Astrocyte of the spinal cord (primary cell): ENCODE data around the gene PCIF1.
"Not testable (repeated sequence)": the region's sequence is repeated elsewhere in the genome, so short reads cannot be mapped to it uniquely, and the experiment has no call there.

Source experiments
- DNase-seq: peaks from one replicate; pipeline ENCODE4 v3.0.0; 2011; ENCODE audit warnings: low read depth, low spot score
- H3K4me3 ChIP-seq: 2 replicates; pipeline ENCODE4 v1.5.1; 2011; ENCODE audit warnings: low read depth, mild to moderate bottlenecking, low read length, moderate library complexity
- CTCF ChIP-seq: IDR thresholded peaks from 2 replicates; pipeline ENCODE4 v1.5.1; 2012; ENCODE audit warnings: low read depth, mild to moderate bottlenecking, low read length, inconsistent platforms
- in situ Hi-C: cut with HindIII; loops from 2 replicates; pipeline ENCODE4 v1.10.0; 2017; ENCODE audit warnings: low sequenced_read_pairs

The PCIF1 gene

GRCh38 chr20:45897289-45897688 lies 37.2 kb upstream of the PCIF1 start:
- TF ChIP-seq CTCF, result no peak
- in situ Hi-C loops, result no loop called here
- H3K4me3 ChIP-seq, result no peak overlapping the region

GRCh38 chr20:45897692-45898091 lies 36.8 kb upstream of the PCIF1 start:
- DNase-seq, result no peak
- in situ Hi-C loops, result no loop called here
- H3K4me3 ChIP-seq, result no peak overlapping the region
- TF ChIP-seq CTCF, result no peak

More at GRCh38 chr20:45897289-45897688, 37.2 kb upstream of the PCIF1 start:
- no peak for DNase-seq

GRCh38 chr20:45898285-45898684 lies 36.2 kb upstream of the PCIF1 start:
- H3K4me3 ChIP-seq, result no peak overlapping the region
- no peak for TF ChIP-seq CTCF
- no peak for DNase-seq
- in situ Hi-C loops, result no loop called here

- no peak for DNase-seq
- in situ Hi-C loops, result no loop called here
- no peak overlapping the region for H3K4me3 ChIP-seq
- TF ChIP-seq CTCF, result no peak
Measured at GRCh38 chr20:45899046-45899835, 35.2 kb upstream of the PCIF1 start.

GRCh38 chr20:45901332-45901731 lies 33.2 kb upstream of the PCIF1 start:
- H3K4me3 ChIP-seq, DNase-seq, in situ Hi-C loops: not testable (repeated sequence)

- no peak for TF ChIP-seq CTCF
- in situ Hi-C loops, result no loop called here
- H3K4me3 ChIP-seq, result no peak overlapping the region
- no peak for DNase-seq
Measured at GRCh38 chr20:45902199-45902701, 32.2 kb upstream of the PCIF1 start.
